Raji (cell line): ENCODE measurements around the gene CACNA2D2.

Experiments
- POLR2A ChIP-seq: IDR thresholded peaks from 2 replicates; pipeline ENCODE4 v1.6.1; 2011; ENCODE audit warnings: low read depth, low read length, control low read depth; ENCODE audit not compliant: insufficient read depth

Gene CACNA2D2

DNA sequence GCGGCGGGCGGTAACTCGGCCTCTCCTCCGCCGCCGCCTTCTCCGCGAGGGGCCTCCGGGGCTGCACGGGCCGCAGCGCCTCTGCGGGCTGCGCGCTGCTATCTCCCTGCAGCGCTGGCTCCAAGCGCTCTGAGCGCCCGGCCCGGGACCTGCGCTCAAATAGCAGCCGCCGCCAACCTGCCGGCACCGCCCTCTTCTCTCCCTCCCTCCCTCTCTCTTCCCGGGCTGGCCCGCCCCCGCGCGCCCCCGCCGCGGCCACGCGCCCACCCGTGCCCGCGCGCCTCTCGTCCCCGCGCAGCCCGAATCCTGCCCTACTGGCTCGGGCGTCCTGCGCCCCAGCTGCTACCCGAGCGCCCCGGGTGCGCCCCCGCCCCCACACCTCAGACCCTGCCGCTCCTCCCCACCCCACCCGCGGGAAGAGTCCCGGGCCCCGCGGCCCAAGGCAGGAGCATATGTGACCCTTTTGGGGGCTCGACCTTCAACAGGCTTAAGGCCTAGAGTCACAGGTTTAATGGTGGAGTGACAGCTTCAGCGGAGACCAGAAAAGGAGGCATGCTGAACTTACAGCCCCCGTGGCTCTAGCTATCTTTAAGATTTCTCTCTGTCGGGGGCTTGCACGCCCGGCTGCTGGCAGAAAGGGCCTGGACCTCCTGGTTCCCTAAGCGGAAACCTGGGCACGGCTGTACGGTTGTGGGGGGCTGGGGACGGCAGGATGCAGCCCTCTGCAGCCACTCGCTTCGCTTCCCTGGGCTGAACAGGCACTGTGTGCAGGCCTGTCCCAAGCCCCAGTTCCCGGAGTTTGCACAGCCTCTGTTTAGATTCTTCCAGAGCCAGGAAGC, at the start of gene CACNA2D2:
TSS of gene CACNA2D2 (minus strand) at position 131 of the 839 bp plus-strand sequence. CDS start 211 bp downstream, outside the sequence.
- no peak for TF ChIP-seq POLR2A

- TF ChIP-seq POLR2A: no peak
These were observed 49.2 kb upstream of the CACNA2D2 start for GRCh38 chr3:50552598-50552997.

DNA sequence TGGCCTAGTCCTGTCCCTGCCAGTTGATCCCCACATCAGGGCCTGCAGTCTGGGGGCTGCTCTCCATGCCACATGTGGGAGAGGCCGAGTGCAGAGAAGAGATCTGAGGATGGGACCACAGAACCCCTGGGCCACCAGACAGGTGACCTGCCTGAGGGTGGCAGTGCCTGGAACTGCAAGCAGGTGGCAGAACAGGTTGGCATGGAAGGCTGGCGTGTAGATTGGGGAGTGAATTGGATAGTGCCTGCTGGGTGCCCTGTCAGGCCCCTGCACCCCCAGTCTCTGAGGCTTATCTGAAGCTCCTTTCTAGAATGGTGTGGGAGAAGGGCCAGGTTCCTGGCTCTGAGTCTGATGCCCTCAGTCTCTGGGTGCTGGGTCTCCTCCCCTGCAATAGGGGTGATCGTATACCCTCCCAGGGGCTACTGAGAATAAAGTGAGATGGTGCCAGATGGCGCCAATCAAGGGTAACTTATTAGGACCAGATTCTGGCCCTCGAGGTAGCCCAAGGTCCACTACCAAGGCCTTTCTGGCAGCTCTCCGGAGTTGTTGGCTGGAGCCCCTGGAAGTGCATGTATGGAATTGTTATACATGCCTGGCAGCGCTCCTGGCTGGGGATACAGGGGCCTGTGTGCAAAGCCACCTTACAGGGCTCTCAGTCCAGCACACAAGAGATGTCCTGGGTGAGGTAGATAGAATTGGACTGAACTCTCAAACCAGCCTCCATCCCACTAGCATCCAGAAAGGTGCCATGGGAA, 48.4 kb upstream of the CACNA2D2 start:
- no peak for TF ChIP-seq POLR2A

DNA sequence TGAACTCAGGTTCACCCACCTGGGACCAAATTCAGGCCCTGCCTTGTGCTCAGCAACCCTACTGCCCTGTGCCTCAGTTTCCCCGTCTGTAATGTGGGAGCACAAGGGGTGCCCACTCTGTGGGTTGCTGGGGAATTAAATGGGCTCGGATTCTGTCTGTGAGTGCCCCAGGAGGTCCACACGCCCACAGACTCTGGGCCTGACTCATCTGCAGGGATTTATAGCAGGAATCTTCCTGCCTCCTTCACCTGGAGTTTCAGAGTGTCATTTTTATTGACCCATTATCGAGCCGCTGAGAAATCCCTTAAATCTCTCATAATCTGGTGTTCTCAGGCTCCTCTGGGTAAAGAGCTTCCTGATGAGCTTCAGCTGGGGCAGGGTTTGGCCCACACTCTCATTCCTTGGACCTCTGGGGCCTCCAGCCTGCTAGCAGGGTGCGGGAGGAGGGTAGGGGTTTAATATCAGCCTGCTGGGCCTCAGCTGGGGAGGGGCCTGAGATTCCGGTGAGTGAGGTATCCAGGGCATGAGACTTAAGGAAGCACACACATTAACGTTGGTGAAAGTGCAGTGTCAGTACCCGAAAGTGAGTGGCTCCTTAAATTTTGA, 47.7 kb upstream of the CACNA2D2 start:
- TF ChIP-seq POLR2A: no peak

GRCh38 chr3:50550079-50550736, 46.8 kb upstream of the CACNA2D2 start:
- no peak for TF ChIP-seq POLR2A

DNA sequence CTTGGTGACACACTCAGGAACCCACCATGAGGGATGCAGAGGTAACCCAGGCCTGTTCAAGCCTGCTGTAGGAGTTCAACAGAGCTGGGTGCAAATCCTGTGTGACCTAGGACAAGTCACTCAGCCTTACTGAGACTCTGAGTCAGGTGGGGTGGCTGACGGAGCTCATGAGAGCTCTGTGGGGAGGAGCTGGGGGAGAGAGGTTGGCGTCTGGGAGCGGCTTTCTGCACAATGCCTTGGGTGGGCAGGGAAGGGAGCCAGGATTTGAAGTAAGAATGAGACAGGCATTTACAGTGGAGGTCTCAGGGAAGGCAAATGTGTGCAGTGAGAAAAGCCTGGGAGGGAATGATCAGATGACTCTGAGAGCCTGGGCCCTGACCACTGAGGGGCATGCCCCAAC, 45.8 kb upstream of the CACNA2D2 start:
- TF ChIP-seq POLR2A: no peak

GRCh38 chr3:50545781-50546180, 42.3 kb upstream of the CACNA2D2 start:
- TF ChIP-seq POLR2A: no peak

DNA sequence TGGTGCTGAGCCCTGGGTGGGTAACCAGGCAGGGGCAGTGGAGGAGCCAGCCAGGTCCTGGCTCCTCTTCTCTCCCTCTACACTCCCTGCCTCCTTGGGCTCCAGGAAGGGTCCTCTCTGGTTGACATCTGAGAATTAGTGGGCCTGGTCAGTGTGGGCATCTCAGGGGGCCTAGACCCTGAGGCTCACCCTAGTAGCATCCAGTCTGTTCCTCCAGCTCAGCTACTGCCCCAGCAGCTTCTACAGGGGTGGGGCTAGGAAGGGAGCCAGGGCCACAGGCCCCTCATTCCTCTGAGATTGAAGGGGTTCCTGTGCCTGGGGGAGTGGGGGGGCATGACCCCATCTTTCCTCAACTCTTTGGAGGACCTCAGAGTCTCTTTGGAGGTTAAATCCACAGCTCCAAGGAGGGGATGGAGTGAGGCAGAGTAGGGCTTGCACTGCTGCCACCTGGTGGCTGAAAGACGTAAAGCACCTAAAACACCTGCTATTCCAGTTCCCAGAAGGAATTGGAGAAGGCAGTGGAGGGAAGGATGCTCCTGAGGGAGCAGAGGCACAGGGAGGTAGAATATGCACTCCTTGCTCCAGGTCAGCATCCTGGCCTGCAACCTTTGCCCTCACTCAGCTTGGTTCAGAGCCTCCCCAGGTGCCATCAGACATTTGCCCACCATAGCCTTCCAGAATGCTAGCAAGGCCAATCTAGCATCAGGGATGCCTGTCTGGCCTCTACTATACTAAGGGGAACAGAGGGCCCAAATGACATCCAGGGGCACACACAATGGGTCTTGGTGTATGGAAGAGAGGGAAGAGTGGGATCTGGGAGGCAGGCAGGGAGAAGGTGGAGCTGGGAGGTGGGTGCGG, 39.0 kb upstream of the CACNA2D2 start:
- no peak for TF ChIP-seq POLR2A

- no peak for TF ChIP-seq POLR2A
These were observed 36.2 kb upstream of the CACNA2D2 start for GRCh38 chr3:50539356-50540286.

GRCh38 chr3:50537421-50538129, 34.1 kb upstream of the CACNA2D2 start:
- TF ChIP-seq POLR2A: no peak

DNA sequence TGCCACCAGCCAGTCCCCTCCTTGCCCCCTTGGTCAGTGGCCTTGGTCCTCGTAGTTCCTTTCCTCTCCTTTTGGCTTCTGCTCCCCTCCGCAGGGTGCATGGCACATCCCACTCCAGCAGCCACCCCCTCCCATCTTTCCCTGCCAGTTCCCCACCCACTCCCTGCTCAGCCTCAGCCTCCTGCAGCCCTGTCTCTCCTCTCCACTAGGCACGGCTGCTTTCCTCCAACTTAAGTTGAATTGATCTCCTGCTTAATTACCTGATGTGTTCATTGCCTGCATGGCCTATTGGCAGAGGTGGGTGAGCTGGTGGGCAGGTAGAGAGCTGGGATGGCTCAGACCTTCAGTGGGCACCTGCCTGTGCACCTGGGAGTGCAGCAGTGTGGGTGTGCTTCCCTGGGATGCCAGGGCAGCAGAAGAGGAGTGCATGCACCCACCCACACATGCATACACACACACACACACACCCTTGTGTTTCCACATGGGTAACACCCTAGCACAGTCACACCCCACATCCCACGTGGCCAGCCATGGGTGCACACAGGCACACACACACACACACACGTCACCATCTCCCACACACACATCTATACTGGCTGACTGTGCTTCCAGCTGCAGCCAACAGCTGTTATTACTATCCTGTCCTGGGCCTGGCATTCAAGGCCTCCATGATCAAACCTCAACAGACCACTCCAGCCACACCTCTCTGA, 33.2 kb upstream of the CACNA2D2 start:
- TF ChIP-seq POLR2A: no peak

DNA sequence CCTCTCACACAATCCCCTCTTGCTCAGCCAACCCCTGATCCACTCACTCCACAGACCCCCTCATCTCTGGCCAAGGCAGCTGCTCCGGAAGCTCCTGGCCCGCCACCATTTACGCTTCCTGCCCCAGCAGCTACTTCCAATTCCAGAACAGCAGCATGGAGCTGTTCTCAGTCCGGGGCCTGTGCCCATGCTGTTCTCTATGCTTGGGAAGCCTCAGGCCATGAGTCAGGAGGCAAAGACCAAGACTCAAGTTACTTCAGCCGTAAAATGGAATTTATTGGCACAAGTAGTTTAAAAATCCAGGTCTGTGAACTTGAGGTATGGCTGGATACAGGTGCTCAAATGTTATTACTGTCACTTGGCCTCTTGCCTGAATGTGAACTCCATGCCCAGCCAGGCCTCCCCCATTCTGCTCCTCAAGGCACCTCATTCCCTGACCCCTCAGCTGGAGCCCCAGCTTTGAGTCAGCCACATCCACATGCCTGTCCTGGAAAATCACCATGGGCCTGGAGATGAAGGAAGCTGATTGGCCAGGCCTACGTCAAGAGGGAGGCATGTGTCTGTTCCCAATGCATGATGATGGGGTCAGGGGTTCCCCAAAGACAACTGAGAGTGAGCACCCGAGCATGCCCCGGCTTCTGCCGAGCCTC, 31.4 kb upstream of the CACNA2D2 start:
- no peak for TF ChIP-seq POLR2A
